K562 (cell line): ENCODE measurements around the gene RHEB. TPM values are rescaled to one million over a fixed set of nuclear protein-coding genes. Genes with fewer than 3 reads are reported as not detected.

Source experiments
- ATF1 ChIP-seq, 2 experiments: fragments of 450-650 bp in 1 of 2; IDR thresholded peaks; 2 replicates each; pipeline ENCODE4 v1.6.1; 2016; ENCODE audit warnings: missing compliant biosample characterization in 1 of 2, missing genetic modification characterization in 1 of 2
- ATF6 ChIP-seq: sonication (generic); formaldehyde crosslinking; IDR thresholded peaks from 2 replicates; pipeline ENCODE4 v1.4.0; 2020; ENCODE audit warnings: mild to moderate bottlenecking, missing genetic modification reagents
- BACH1 ChIP-seq: fragments of 200-800 bp; sonication (Bioruptor generic); IDR thresholded peaks from 2 replicates; pipeline ENCODE4 v1.6.1; 2016; ENCODE audit warnings: missing genetic modification characterization, missing compliant biosample characterization
- CGGBP1 ChIP-seq: fragments of 250-450 bp; sonication (Bioruptor Pico); IDR thresholded peaks from 2 replicates; pipeline ENCODE4 v1.9.0; 2021; ENCODE audit warnings: mild to moderate bottlenecking
- DLX4 ChIP-seq: fragments of 250-450 bp; sonication (Bioruptor Pico); IDR thresholded peaks from 2 replicates; pipeline ENCODE4 v1.6.1; 2021; ENCODE audit warnings: mild to moderate bottlenecking
- DNMT1 ChIP-seq: fragments of 450-650 bp; IDR thresholded peaks from 2 replicates; pipeline ENCODE4 v1.6.1; 2016; ENCODE audit warnings: antibody characterized with exemption, mild to moderate bottlenecking
- ETS2 ChIP-seq: IDR thresholded peaks from 2 replicates; pipeline ENCODE4 v1.6.1; 2016; ENCODE audit warnings: borderline replicate concordance, missing genetic modification characterization, mild to moderate bottlenecking, moderate library complexity, missing compliant biosample characterization; ENCODE audit not compliant: poor library complexity, severe bottlenecking
- GATAD2B ChIP-seq: fragments of 450-650 bp; IDR thresholded peaks from 2 replicates; pipeline ENCODE4 v1.6.1; 2017; ENCODE audit warnings: mild to moderate bottlenecking, borderline replicate concordance
- HDAC2 ChIP-seq: fragments of 450-650 bp; IDR thresholded peaks from 2 replicates; pipeline ENCODE4 v1.6.1; 2016; ENCODE audit warnings: mild to moderate bottlenecking
- HDAC8 ChIP-seq: fragments of 450-650 bp; IDR thresholded peaks from 2 replicates; pipeline ENCODE4 v1.6.1; 2016; ENCODE audit warnings: mild to moderate bottlenecking, missing genetic modification characterization, moderate library complexity, missing compliant biosample characterization
- HNRNPL ChIP-seq: fragments of 200-400 bp; formaldehyde crosslinking; IDR thresholded peaks from 2 replicates; pipeline ENCODE4 v1.6.1; 2017; ENCODE audit warnings: low read depth, mild to moderate bottlenecking, low read length
- KLF1 ChIP-seq: fragments of 450-650 bp; IDR thresholded peaks from 2 replicates; pipeline ENCODE4 v1.6.1; 2016; ENCODE audit warnings: missing genetic modification characterization, missing compliant biosample characterization
- MED1 ChIP-seq: sonication (generic); formaldehyde crosslinking; IDR thresholded peaks from 2 replicates; pipeline ENCODE4 v1.8.1; 2023; ENCODE audit warnings: missing genetic modification reagents, borderline replicate concordance
- PRPF4 ChIP-seq: fragments of 200-400 bp; formaldehyde crosslinking; IDR thresholded peaks from one replicate; pipeline ENCODE4 v1.6.1; 2017; ENCODE audit warnings: low read length, low read depth, mild to moderate bottlenecking; ENCODE audit not compliant: insufficient read depth, poor library complexity, severe bottlenecking
- TAF9B ChIP-seq: fragments of 450-650 bp; IDR thresholded peaks from 2 replicates; pipeline ENCODE4 v1.6.1; 2018; ENCODE audit warnings: mild to moderate bottlenecking; ENCODE audit not compliant: partially characterized antibody
- TFAP4 ChIP-seq: sonication (generic); formaldehyde crosslinking; IDR thresholded peaks from 2 replicates; pipeline ENCODE4 v1.8.0; 2022; ENCODE audit warnings: missing genetic modification reagents, mild to moderate bottlenecking, moderate library complexity, borderline replicate concordance
- TOE1 ChIP-seq, 2 experiments: fragments of 450-650 bp in 1 of 2; sonication (generic) in 1 of 2; formaldehyde crosslinking in 1 of 2; IDR thresholded peaks; 2 replicates each; pipeline versions ENCODE4 v1.7.1 to v1.8.0; 2016 to 2022; ENCODE audit warnings: borderline replicate concordance in 2 of 2, mild to moderate bottlenecking in 2 of 2, antibody characterized with exemption in 1 of 2, inconsistent platforms in 1 of 2, low read depth in 1 of 2, missing genetic modification reagents in 1 of 2, moderate library complexity in 1 of 2
- ZNF12 ChIP-seq: sonication (generic); formaldehyde crosslinking; IDR thresholded peaks from 2 replicates; pipeline ENCODE4 v1.4.0; 2020; ENCODE audit warnings: mild to moderate bottlenecking, missing genetic modification reagents
- ZNF280A ChIP-seq: fragments of 450-650 bp; IDR thresholded peaks from 2 replicates; pipeline ENCODE4 v1.6.1; 2018; ENCODE audit warnings: mild to moderate bottlenecking, low read depth; ENCODE audit not compliant: partially characterized antibody
- ZNF408 ChIP-seq: fragments of 250-450 bp; sonication (Bioruptor Pico); IDR thresholded peaks from 2 replicates; pipeline ENCODE4 v1.4.0; 2020; ENCODE audit warnings: low read depth, mild to moderate bottlenecking, moderate library complexity
- ZNF444 ChIP-seq: fragments of 250-450 bp; sonication (Bioruptor Pico); IDR thresholded peaks from 2 replicates; pipeline ENCODE4 v1.4.0; 2020; ENCODE audit warnings: mild to moderate bottlenecking, moderate library complexity
- ZNF551 ChIP-seq: fragments of 250-450 bp; sonication (Bioruptor Pico); IDR thresholded peaks from 2 replicates; pipeline ENCODE4 v1.5.0; 2021; ENCODE audit warnings: mild to moderate bottlenecking, moderate library complexity
- polyA plus RNA-seq, 8 experiments: library from polyadenylated mRNA; depleted of rRNA in 4 of 8; stranded (reverse) in 5 of 8; unstranded in 3 of 8; fragments of >200 nt; fragmentation: Nextera tagmentation in 2 of 8; fragmentation: Illumina TruSeq in 1 of 8; extraction: Ambion mirVana in 2 of 8; extraction: Trizol in 1 of 8; gene quantifications; 2 replicates each; pipeline versions ENCODE4 v1.2.1 to v1.2.3, GENCODE V29; 2011 to 2014; ENCODE audit warnings: inconsistent platforms in 1 of 8, missing spikeins in 1 of 8
- total RNA-seq, 7 experiments: library from RNA; depleted of rRNA in 6 of 7; stranded (reverse); fragments of >200 nt in 6 of 7; fragmentation: Illumina TruSeq in 2 of 7; extraction: Trizol in 2 of 7; gene quantifications; 2 replicates each; pipeline versions ENCODE4 v1.2.1 to v1.2.3, GENCODE V29; 2011 to 2021; ENCODE audit warnings: low replicate concordance in 1 of 7

Gene RHEB
- total and polyA plus RNA-seq, 9 of the 15 experiments (the other 6 are each of a cell fraction or from before 2014, with no cell fraction given) = 28.5 to 249 (median 182) TPM

- TF ChIP-seq KLF1 (tag) (no peak), ZNF551 (CRISPR knock-in tag) (no peak), ETS2 (tag) (no peak), ZNF12 (CRISPR knock-in tag) (no peak), HNRNPL (no peak), PRPF4 (peak; percentile 10), TAF9B (peak; percentile 31), DLX4 (no peak), HDAC2 (peak; percentile 69; the same call in 1 of the 2 replicates), GATAD2B (no peak), ZNF444 (peak; percentile 84), ATF1 (CRISPR knock-in tag; IDR thresholded peaks at IDR 0.05) (peak; percentile 73), ATF1 (tag; IDR thresholded peaks at IDR 0.05) (peak; percentile 99), CGGBP1 (CRISPR knock-in tag) (no peak), ATF6 (CRISPR knock-in tag) (peak; percentile 93; the same call in 1 of the 2 replicates), TFAP4 (peak; percentile 84; the same call in 1 of the 2 replicates), BACH1 (tag) (peak; percentile 99), ZNF408 (CRISPR knock-in tag) (no peak), HDAC8 (tag) (no peak), ZNF280A (no peak), MED1 (no peak), TOE1 (IDR thresholded peaks at IDR 0.05; ENCODE audit: borderline replicate concordance) (peak; percentile 81; the same call in 1 of the 2 replicates), TOE1 (CRISPR knock-in tag; IDR thresholded peaks at IDR 0.05; ENCODE audit: borderline replicate concordance, low read depth) (no peak), DNMT1 (no peak)
Observed at GRCh38 chr7:151519765-151520418, at the start of gene RHEB (continued).
